Pancreas (tissue), 10 donors: ENCODE results near the gene PROZ. TPM values are rescaled to one million over a fixed set of nuclear protein-coding genes. Genes with fewer than 3 reads are reported as not detected.

Experiments used
- ATAC-seq, 4 donors: fragments of 200-7000 bp; cut with Tn5 transposase; one replicate each; pipeline versions ENCODE4 v1.8.0 to v1.9.1; 2020; ENCODE audit warnings: mild to moderate bottlenecking in 4 of 4, moderate library complexity in 4 of 4
- DNase-seq, 6 donors: peaks; one replicate each; pipeline ENCODE4 v3.0.0-alpha.2; 2020
- FAIRE-seq: peaks from 2 replicates; lab custom pipeline; 2012; peaks lifted over from hg19 to GRCh38; lab: Jason Lieb, UNC
- H3K27ac ChIP-seq, 4 donors: fragments of 200-600 bp; sonication (generic); 1 replicate in 3 of 4; 2 replicates in 1 of 4; pipeline versions ENCODE4 v1.5.0 to v1.8.0; 2020
- H3K27me3 ChIP-seq, 4 donors: fragments of 200-600 bp; one replicate each; pipeline ENCODE4 v1.8.0; 2021
- H3K36me3 ChIP-seq, 3 donors: fragments of 200-600 bp; sonication (generic) in 1 of 3; one replicate each; pipeline versions ENCODE4 v1.5.0 to v1.8.0; 2020 to 2021
- H3K4me1 ChIP-seq, 3 donors: fragments of 200-600 bp; one replicate each; pipeline ENCODE4 v1.8.0; 2021
- H3K4me3 ChIP-seq, 4 donors: fragments of 200-600 bp; sonication (generic) in 2 of 4; one replicate each; pipeline versions ENCODE4 v1.5.0 to v1.8.0; 2020 to 2021
- H3K9me3 ChIP-seq, 4 donors: fragments of 200-600 bp; one replicate each; pipeline ENCODE4 v1.8.0; 2021
- CTCF ChIP-seq, 4 donors: fragments of 200-600 bp; sonication (generic) in 3 of 4; IDR thresholded peaks; one replicate each; pipeline versions ENCODE4 v1.5.0 to v1.8.0; 2021; ENCODE audit warnings: antibody characterized with exemption in 4 of 4
- WGBS, 2 donors: extraction: QIAGEN DNeasy Blood & Tissue Kit; methylation state at CpG; one replicate each; pipeline ENCODE4 v1.1.7; 2013; 5-methylcytosine and 5-hydroxymethylcytosine counted together
- intact Hi-C, 3 donors: fragments of 100-400 bp; cut with DNase I; formaldehyde crosslinking; loops; one replicate each; pipeline versions ENCODE4 v1.11.1 to v1.14.2; 2022
- polyA plus RNA-seq, 2 donors: library from polyadenylated mRNA; stranded (reverse); fragments of 200-250 nt; gene quantifications; one replicate each; pipeline ENCODE4 v1.2.3, GENCODE V29; 2013
- total RNA-seq, 6 donors: library from RNA; stranded (reverse); fragmentation: NEBNext Ultra II Directional in 4 of 6; extraction: Animal tissue kit (Norgen Biotek cat#: 25700) in 4 of 6; gene quantifications; one replicate each; pipeline versions ENCODE4 v1.2.1 to v1.2.4, GENCODE V29; 2021 to 2023
- donor health status: healthy with polysubstance abuse.
- donor health status: DM: no; HTN: no; CAD: no; lungs with moderate emphysema.
- donor health status: DM: no; HTN: no; CAD: no.
- donor health status: control.
- donor health status: control.
- donor health status: Bipolar disorder and iron deficiency.
- donor health status: DM: yes; HTN: yes; CAD: no.
- donor health status: DM: no; HTN: no; CAD: no.
- donor health status: DM: no; HTN: no; CAD: no.
- donor health status: DM: yes; HTN: yes; CAD: no.

PROZ gene
- total and polyA plus RNA-seq, 8 donors: 0.05 TPM; not detected in 7

- FAIRE-seq: no peak
- DNase-seq: no peak
- H3K36me3 ChIP-seq: peaks cover 0 to 18% (median 0%) of the 10 kb centered on the region in 3 donors
- no peak for TF ChIP-seq CTCF (IDR thresholded peaks at IDR 0.05)
- intact Hi-C loops: no loop called here
- no peaks in the 10 kb centered on the region for H3K9me3 ChIP-seq
- no peaks in the 10 kb centered on the region for H3K27me3 ChIP-seq
- ATAC-seq: no peak
- H3K27ac ChIP-seq: no peak overlapping the region
- 51 to 55% methylated on average over 3 of the region's 3 CpGs for WGBS, 2 donors
- peaks cover 4 to 16% (median 12%) of the 10 kb centered on the region in 3 donors for H3K4me1 ChIP-seq
- no peak overlapping the region for H3K4me3 ChIP-seq
Measured at GRCh38 chr13:113218586-113218985, 60.1 kb downstream of the PROZ start.

GRCh38 chr13:113219256-113219940 lies 61.0 kb downstream of the PROZ start:
- no peak for FAIRE-seq
- no peak for ATAC-seq
- Histone ChIP-seq H3K4me3 (no peak overlapping the region), H3K36me3 (peaks cover 0 to 22% (median 0%) of the 10 kb centered on the region in 3 donors), H3K27ac (no peak overlapping the region), H3K27me3 (no peaks in the 10 kb centered on the region), H3K9me3 (no peaks in the 10 kb centered on the region), H3K4me1 (peaks cover 4 to 16% (median 12%) of the 10 kb centered on the region in 3 donors)
- intact Hi-C loops: no loop called here
- no peak for DNase-seq
- no peak for TF ChIP-seq CTCF (IDR thresholded peaks at IDR 0.05)
- WGBS, 2 donors: 86 to 87% methylated on average over 14 of the region's 14 CpGs

- Histone ChIP-seq H3K4me1 (peaks cover 4 to 16% (median 12%) of the 10 kb centered on the region in 3 donors), H3K36me3 (peaks cover 0 to 29% (median 4%) of the 10 kb centered on the region in 3 donors), H3K9me3 (no peaks in the 10 kb centered on the region), H3K4me3 (no peak overlapping the region), H3K27ac (no peak overlapping the region), H3K27me3 (no peaks in the 10 kb centered on the region)
- peak in 2 of 4 donors; percentile 21 to 33 for ATAC-seq
- TF ChIP-seq CTCF (IDR thresholded peaks at IDR 0.05): no peak
- WGBS, 2 donors: 53 to 54% methylated on average over 13 of the region's 13 CpGs
- no peak for FAIRE-seq
- DNase-seq: peak in 1 of 6 donors; percentile 48
- intact Hi-C loops: no loop called here
Measured at GRCh38 chr13:113220141-113220598, 61.7 kb downstream of the PROZ start.

GRCh38 chr13:113220877-113221276 lies 62.4 kb downstream of the PROZ start:
- intact Hi-C loops: no loop called here
- no peak for FAIRE-seq
- no peak for ATAC-seq
- no peaks in the 10 kb centered on the region for H3K27me3 ChIP-seq
- WGBS, 2 donors: 94 to 95% methylated on average over 7 of the region's 7 CpGs
- DNase-seq: no peak
- H3K36me3 ChIP-seq: peaks cover 0 to 34% (median 4%) of the 10 kb centered on the region in 3 donors
- H3K4me3 ChIP-seq: no peak overlapping the region
- TF ChIP-seq CTCF (IDR thresholded peaks at IDR 0.05): no peak
- H3K9me3 ChIP-seq: no peaks in the 10 kb centered on the region
- H3K27ac ChIP-seq: no peak overlapping the region
- peaks cover 4 to 16% (median 12%) of the 10 kb centered on the region in 3 donors for H3K4me1 ChIP-seq

Other genes with a start within 250 kb of the PROZ start
- 10 to 100 TPM; 16.0 to 41.6 (median 20.8) TPM for gene MCF2L, start 189.4 kb upstream of the PROZ start, total RNA-seq
- 10 to 100 TPM; 58.2 to 83.6 TPM for gene MCF2L, start 189.4 kb upstream of the PROZ start, polyA plus RNA-seq
- under 1 TPM in 4 of 6 donors, not detected in 2; 0.13 to 0.37 (median 0.21) TPM for gene F7, start 52.9 kb upstream of the PROZ start, total RNA-seq
- under 1 TPM; 0.19 to 0.96 TPM for gene F7, start 52.9 kb upstream of the PROZ start, polyA plus RNA-seq
- 1 to 10 TPM; 1.1 to 6.7 (median 3.0) TPM for gene F10, start 35.8 kb upstream of the PROZ start, total RNA-seq
- gene F10, start 35.8 kb upstream of the PROZ start, polyA plus RNA-seq: 10 to 100 TPM; 13.7 to 59.4 TPM
- gene PCID2, start 50.0 kb downstream of the PROZ start, total RNA-seq: 10 to 100 TPM; 17.3 to 23.4 (median 19.5) TPM
- 10 to 100 TPM; 21.6 to 33.9 TPM for gene PCID2, start 50.0 kb downstream of the PROZ start, polyA plus RNA-seq
- 10 to 100 TPM; 28.3 to 33.4 (median 29.7) TPM for gene CUL4A, start 51.0 kb downstream of the PROZ start, total RNA-seq
- 10 to 100 TPM; 18.1 to 29.0 TPM for gene CUL4A, start 51.0 kb downstream of the PROZ start, polyA plus RNA-seq
- 100 to 1,000 TPM in 2 of 6 donors, 10 to 100 TPM in 4; 69.3 to 136 (median 96.0) TPM for gene LAMP1, start 138.6 kb downstream of the PROZ start, total RNA-seq
- 10 to 100 TPM; 35.1 to 69.2 TPM for gene LAMP1, start 138.6 kb downstream of the PROZ start, polyA plus RNA-seq
- gene GRTP1, start 205.5 kb downstream of the PROZ start, total RNA-seq: 1 to 10 TPM; 4.8 to 8.1 (median 6.0) TPM
- 1 to 10 TPM; 7.3 to 9.5 TPM for gene GRTP1, start 205.5 kb downstream of the PROZ start, polyA plus RNA-seq